Brain pericyte (primary cell): ENCODE data around the gene ACBD5.
"Not testable (repeated sequence)": the region's sequence is repeated elsewhere in the genome, so short reads cannot be mapped to it uniquely, and the experiment has no call there.

Source experiments
- DNase-seq: peaks from one replicate; pipeline ENCODE4 v3.0.0-alpha.2; 2012; ENCODE audit warnings: low read depth, low spot score

Gene ACBD5

GRCh38 chr10:27241652-27242472 lies 1.3 kb upstream of the ACBD5 start:
- peak; percentile 85 for DNase-seq

DNA sequence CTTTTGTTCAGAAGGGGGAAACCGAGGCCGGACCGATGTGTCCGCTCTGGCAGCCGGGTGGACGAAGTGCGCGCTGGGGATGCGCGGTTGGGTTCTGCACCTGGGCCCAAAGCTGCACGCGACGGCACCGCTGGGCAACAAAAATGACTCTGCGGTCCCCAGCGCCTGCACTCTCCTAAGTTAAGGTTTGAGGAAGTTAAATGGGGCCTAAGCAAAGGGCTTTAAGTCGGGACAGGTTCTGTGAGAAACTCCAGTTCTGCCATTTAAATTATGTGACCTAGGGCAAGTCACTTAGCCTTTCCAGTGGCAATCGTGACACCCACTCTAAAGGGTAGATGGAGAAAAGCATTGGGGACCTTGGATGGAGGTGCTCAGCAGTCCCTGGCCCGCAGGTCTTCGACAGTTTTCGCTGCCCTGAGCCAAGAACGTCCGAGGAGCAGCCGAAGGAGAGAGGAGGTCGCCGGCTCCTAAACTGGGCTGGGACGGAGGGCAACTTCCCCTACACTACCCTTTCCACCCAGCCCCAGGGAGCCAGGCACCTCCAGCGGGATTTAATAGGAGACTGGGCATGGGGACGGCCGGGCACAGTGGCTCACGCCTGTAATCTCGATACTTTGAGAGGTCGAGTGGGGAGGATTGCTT lies 534 bp upstream of the ACBD5 start:
- DNase-seq, result no peak

GRCh38 chr10:27237531-27237930 lies 3.1 kb downstream of the ACBD5 start:
- not testable (repeated sequence) for DNase-seq

DNA sequence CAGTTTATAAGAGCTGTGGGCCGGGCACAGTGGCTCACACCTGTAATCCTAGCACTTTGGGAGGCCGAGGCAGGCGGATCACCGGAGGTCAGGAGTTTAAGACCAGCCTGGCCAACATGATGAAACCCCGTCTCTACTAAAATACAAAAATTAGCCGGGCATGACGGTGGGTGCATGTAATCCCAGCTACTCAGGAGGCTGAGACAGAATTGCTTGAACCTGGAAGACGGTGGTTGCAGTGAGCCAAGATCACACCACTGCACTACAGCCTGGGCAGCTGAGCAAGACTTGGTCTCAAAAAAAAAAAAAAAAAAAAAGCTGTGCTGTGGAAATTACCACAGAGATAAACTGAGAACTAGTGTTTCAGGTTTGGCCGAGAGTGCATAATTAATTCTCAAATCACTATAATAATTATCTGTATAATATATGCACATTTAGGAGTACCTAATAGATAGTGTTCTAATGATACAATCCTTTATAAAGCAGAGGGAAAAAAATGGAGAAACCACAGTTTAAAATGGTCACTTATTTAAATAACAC lies 3.9 kb downstream of the ACBD5 start:
- DNase-seq, result not testable (repeated sequence)

DNA sequence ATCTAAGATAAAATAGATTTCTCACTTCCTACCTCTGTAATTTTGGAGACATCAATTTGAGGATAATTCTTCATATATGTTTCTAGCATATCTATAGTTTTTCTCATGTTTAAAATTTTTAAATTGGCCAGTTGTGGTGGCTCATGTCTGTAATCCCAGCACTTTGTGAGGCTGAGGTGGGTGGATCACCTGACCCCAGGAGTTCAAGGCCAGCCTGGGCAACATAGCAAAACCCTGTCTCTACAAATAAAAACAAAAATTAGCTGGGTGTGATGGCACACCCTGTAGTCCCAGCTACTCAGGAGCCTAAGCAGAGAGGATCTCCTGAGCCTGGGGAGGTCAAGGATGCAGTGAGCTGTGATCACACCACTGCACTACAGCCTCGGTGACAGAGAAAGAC lies 4.9 kb downstream of the ACBD5 start:
- DNase-seq, result no peak

DNA sequence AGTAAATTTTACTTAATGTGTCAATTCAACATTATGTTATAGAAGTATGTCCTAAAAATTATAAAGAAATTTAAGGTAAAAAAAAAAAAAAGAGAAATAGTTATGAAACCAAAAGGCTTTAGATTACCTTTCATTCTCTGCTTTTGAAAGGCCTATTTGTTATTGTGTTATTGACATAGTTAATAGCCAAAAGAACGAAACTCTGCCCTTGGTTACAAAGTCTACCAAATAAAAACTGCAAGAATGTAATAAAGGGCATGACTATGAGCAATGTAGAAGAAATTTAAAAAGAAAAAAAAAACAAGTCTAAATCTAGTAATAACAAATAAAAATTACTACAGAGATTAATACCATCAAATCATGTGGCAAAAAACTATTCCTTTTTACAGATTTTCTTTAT lies 10.6 kb downstream of the ACBD5 start:
- no peak for DNase-seq

DNA sequence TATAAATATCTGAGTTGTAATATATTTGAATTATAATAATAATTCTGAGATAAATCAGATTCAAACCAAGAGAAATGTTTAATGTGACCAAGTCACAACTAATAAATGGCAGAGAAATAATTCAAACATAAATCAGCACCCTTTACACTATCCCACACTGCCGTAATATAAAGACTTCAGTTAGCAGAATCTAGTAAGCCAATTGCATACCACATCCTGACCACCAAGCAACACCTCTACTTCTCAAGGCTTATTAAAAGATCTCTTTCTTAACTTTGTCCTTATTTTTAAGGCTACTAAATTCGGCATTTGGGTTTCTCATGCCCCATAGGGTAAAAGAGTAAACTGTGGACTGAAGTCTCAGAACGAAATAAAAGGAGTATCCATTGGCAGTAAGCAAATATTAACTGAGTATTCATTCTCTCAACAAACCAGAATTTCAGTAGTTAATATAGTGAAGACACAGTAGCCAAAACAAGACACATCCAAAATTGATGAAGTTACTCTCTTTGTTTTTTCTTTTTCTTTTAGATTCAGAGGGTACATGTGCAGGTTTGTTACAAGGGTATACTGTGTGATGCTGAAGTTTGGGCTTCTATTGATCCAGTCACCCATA lies 14.8 kb downstream of the ACBD5 start:
- no peak for DNase-seq

GRCh38 chr10:27225011-27225590 lies 15.5 kb downstream of the ACBD5 start:
- no peak for DNase-seq

DNA sequence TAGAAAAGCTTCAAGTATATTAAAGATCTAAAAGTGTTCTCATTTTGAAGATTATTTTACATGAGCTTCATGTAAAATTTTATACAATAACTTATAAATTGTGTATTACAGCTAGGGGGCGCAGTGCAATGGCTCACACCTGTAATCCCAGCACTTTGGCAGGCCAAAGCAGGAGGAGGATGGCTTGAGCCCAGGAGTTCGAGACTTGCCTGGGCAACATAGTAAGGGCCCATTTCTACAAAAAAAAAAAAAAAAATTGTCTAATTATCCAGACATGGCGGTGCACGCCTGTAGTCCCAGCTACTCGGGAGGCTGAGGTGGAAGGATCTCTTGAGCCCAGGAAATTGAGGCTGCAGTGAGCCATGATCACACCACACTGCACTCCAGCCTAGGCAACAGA lies 16.6 kb downstream of the ACBD5 start:
- DNase-seq, result no peak

DNA sequence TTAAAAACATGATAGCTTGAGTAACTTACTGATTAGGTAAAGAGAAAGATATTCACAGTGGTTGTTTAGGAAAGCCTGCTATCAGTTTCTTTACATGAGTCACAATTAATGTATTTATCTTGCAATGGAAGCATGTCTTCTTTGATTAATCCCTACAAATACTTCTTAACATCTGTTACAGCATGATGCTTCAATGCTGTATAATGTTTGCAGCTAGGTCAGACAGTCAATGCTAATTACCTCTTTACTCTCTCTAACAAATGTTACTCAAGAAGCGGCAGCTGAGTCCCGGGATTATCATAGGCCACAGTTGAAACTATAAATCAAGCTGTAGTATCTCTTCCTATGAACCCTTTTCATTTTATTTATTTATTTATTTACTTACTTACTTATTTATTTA lies 33.2 kb downstream of the ACBD5 start:
- DNase-seq, result no peak

- no peak for DNase-seq
Measured at GRCh38 chr10:27203806-27204205, 36.8 kb downstream of the ACBD5 start.

GRCh38 chr10:27197980-27198620 lies 42.5 kb downstream of the ACBD5 start:
- no peak for DNase-seq

- DNase-seq, result peak; percentile 46
Measured at GRCh38 chr10:27192284-27192683, 48.3 kb downstream of the ACBD5 start.

- no peak for DNase-seq
Measured at GRCh38 chr10:27190508-27190907, 50.1 kb downstream of the ACBD5 start.

- DNase-seq, result no peak
Measured at GRCh38 chr10:27188897-27189296, 51.7 kb downstream of the ACBD5 start.

- DNase-seq, result no peak
Measured at GRCh38 chr10:27188259-27188658, 52.3 kb downstream of the ACBD5 start.

- DNase-seq, result no peak
Measured at GRCh38 chr10:27169849-27170248, 70.7 kb downstream of the ACBD5 start.

DNA sequence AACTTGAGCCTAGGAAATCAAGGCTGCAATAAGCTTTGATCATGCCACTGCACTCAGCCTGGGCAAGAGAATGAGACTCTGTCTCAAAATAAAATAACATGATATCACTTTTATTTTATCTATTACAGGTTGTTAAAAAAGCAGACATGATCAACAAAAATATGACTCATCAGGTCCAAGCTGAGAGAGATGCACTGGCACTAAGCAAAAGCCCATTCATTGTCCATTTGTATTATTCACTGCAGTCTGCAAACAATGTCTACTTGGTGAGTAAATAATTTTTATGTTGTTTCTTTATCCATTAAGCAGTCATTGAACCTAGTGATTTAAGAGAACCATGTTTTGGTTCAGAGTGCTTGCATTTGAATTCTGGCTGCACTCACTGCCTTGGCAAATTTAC lies 82.2 kb downstream of the ACBD5 start:
- DNase-seq, result no peak

DNA sequence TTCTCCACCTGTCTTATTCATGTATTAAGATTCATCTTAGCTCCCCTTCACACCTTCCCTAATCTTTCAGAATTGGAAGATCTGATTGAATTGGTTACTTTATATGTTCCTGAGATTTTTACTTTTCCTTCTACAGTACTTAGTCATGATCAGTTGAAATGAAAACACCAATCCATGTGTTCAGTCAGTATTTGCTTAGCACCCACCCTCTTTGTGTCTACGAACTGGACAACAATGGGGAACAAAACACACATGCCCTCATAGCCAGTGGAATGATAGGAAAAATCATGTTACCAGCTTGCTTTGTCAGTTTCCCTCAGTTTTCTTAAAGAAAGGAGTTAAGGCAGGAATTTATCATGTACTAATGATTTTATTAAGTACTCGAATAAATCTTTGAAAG lies 83.4 kb downstream of the ACBD5 start:
- no peak for DNase-seq

DNA sequence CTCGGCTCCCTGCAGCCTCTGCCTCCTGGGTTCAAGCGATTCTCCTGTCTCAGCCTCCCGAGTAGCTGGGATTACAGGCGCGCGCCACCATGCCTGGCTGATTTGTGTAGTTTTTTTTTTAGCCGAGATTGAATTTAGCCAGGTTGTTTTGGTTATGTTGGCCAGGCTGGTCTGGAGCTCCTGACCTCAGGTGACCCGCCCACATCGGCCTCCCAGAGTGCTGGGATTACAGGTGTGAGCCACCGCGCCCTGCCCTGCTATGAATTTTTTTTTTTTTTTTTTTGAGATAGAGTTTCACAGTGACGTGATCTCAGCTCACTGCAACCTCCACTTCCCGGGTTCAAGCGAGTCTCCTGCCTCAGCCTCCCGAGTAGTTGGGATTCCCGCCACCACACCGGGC lies 84.0 kb downstream of the ACBD5 start:
- not testable (repeated sequence) for DNase-seq

- DNase-seq, result peak; percentile 84
Measured at GRCh38 chr10:27155066-27155754, 85.4 kb downstream of the ACBD5 start, which contains the start of gene MASTL. Gene MASTL (plus strand): TSS chr10:27155352. CDS start chr10:27155427, 75 bp downstream.
